Measurements from ENCODE around the gene SLC25A26. TPM values are rescaled to one million over a fixed set of nuclear protein-coding genes. Genes with fewer than 3 reads are reported as not detected.

The SLC25A26 gene
- total RNA-seq, 1 donor from 2014 or later, result 17.7 TPM

- TF ChIP-seq CTCF (IDR thresholded peaks at IDR 0.05), result no peak
Measured at GRCh38 chr3:66383023-66383422, 162.2 kb downstream of the SLC25A26 start.

GRCh38 chr3:66383998-66384745 is 163.4 kb downstream of the SLC25A26 start:
- peaks cover 78% of the 10 kb centered on the region for H3K36me3 Mint-ChIP-seq (ENCODE audit: unreplicated experiment)
- H3K4me3 Mint-ChIP-seq (ENCODE audit: unreplicated experiment), result no peak overlapping the region

More at GRCh38 chr3:66383023-66383422, 162.2 kb downstream of the SLC25A26 start:
- DNase-seq (ENCODE audit: extremely low spot score, unreplicated experiment), result peak; percentile 80
- H3K4me1 Mint-ChIP-seq (ENCODE audit: unreplicated experiment), result peaks cover 22% of the 10 kb centered on the region
- no peaks in the 10 kb centered on the region for H3K27me3 Mint-ChIP-seq (ENCODE audit: unreplicated experiment)
- H3K9me3 Mint-ChIP-seq (ENCODE audit: unreplicated experiment), result no peaks in the 10 kb centered on the region
- no peak overlapping the region for H3K27ac Mint-ChIP-seq (ENCODE audit: unreplicated experiment)
- H3K36me3 Mint-ChIP-seq (ENCODE audit: unreplicated experiment), result peaks cover 78% of the 10 kb centered on the region
- no peak overlapping the region for H3K4me3 Mint-ChIP-seq (ENCODE audit: unreplicated experiment)

GRCh38 chr3:66385066-66385465 is 164.3 kb downstream of the SLC25A26 start:
- Mint-ChIP-seq H3K27ac (ENCODE audit: unreplicated experiment) (no peak overlapping the region), H3K9me3 (ENCODE audit: unreplicated experiment) (no peaks in the 10 kb centered on the region), H3K4me1 (ENCODE audit: unreplicated experiment) (peaks cover 19% of the 10 kb centered on the region), H3K4me3 (ENCODE audit: unreplicated experiment) (no peak overlapping the region), H3K36me3 (ENCODE audit: unreplicated experiment) (peaks cover 77% of the 10 kb centered on the region), H3K27me3 (ENCODE audit: unreplicated experiment) (no peaks in the 10 kb centered on the region)
- DNase-seq (ENCODE audit: extremely low spot score, unreplicated experiment), result peak; percentile 10
- TF ChIP-seq CTCF (IDR thresholded peaks at IDR 0.05), result no peak

More at GRCh38 chr3:66383998-66384745, 163.4 kb downstream of the SLC25A26 start:
- Mint-ChIP-seq H3K9me3 (ENCODE audit: unreplicated experiment) (no peaks in the 10 kb centered on the region), H3K27me3 (ENCODE audit: unreplicated experiment) (no peaks in the 10 kb centered on the region), H3K27ac (ENCODE audit: unreplicated experiment) (no peak overlapping the region), H3K4me1 (ENCODE audit: unreplicated experiment) (peaks cover 19% of the 10 kb centered on the region)
- peak; percentile 49 for DNase-seq (ENCODE audit: extremely low spot score, unreplicated experiment)
- no peak for TF ChIP-seq CTCF (IDR thresholded peaks at IDR 0.05)

- Mint-ChIP-seq H3K4me1 (ENCODE audit: unreplicated experiment) (peaks cover 20% of the 10 kb centered on the region), H3K36me3 (ENCODE audit: unreplicated experiment) (peaks cover 73% of the 10 kb centered on the region), H3K27me3 (ENCODE audit: unreplicated experiment) (no peaks in the 10 kb centered on the region), H3K27ac (ENCODE audit: unreplicated experiment) (no peak overlapping the region), H3K9me3 (ENCODE audit: unreplicated experiment) (no peaks in the 10 kb centered on the region), H3K4me3 (ENCODE audit: unreplicated experiment) (no peak overlapping the region)
- TF ChIP-seq CTCF (IDR thresholded peaks at IDR 0.05), result no peak
- peak; percentile 67 for DNase-seq (ENCODE audit: extremely low spot score, unreplicated experiment)
Measured at GRCh38 chr3:66386011-66386924, 165.5 kb downstream of the SLC25A26 start.

Measured in osteocyte (in vitro differentiated cells).